ENCODE data around the gene KLC3.

KLC3 gene

DNA sequence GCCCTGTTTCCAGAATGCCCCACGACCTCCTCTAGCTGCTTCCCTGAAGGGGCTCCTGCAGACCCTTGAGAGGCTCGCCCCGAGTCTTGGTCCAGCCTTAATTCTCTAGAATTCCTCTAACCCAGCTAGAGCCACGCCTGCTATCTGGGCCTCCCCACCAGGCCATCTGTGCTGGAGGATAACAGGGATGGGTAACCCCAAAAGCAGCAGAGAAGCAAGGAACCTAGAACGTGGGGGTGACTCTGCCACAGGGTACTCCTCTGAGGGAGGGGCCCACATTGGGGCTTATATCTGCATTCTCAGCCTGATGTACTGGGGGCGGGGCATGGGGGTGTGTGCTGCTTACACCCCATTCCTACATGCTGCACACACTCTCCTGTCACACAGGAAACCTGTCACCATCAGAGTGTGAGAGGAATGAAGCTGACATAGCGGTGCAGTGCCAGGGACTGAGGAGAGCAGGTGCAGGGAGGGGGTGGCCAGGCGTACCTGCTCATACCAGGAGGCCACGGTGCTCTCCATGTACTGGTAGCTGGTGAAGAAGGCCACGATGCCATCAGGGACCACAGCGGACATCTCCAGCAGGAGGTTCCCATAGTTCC, 13.8 kb downstream of the KLC3 start:
- TF ChIP-seq BACH2 (CRISPR knock-in tag; IDR thresholded peaks at IDR 0.05; ENCODE audit: borderline replicate concordance) (no peak), SNAI2 (CRISPR knock-in tag; IDR thresholded peaks at IDR 0.05) (no peak), ARNTL (CRISPR knock-in tag; IDR thresholded peaks at IDR 0.05; ENCODE audit: borderline replicate concordance, low read depth) (no peak), RARB (CRISPR knock-in tag; IDR thresholded peaks at IDR 0.05) (no peak), ISL1 (CRISPR knock-in tag; IDR thresholded peaks at IDR 0.05) (no peak), TCF4 (CRISPR knock-in tag; IDR thresholded peaks at IDR 0.05; ENCODE audit: borderline replicate concordance) (no peak), PPARA (CRISPR knock-in tag; IDR thresholded peaks at IDR 0.05; ENCODE audit: borderline replicate concordance) (no peak), ZNF8 (CRISPR knock-in tag; IDR thresholded peaks at IDR 0.05) (no peak), ZNF70 (CRISPR knock-in tag; IDR thresholded peaks at IDR 0.05) (no peak), OSR1 (CRISPR knock-in tag; IDR thresholded peaks at IDR 0.05) (no peak), CSDC2 (CRISPR knock-in tag; IDR thresholded peaks at IDR 0.05) (no peak), GLIS3 (CRISPR knock-in tag; IDR thresholded peaks at IDR 0.05) (no peak), ZC3H10 (CRISPR knock-in tag; IDR thresholded peaks at IDR 0.05) (no peak), TOX (CRISPR knock-in tag; IDR thresholded peaks at IDR 0.05; ENCODE audit: borderline replicate concordance) (no peak), ZNF565 (CRISPR knock-in tag; conservative IDR thresholded peaks at IDR 0.05; ENCODE audit: low read depth) (no peak)
- TF ChIP-seq, protein P1, sequence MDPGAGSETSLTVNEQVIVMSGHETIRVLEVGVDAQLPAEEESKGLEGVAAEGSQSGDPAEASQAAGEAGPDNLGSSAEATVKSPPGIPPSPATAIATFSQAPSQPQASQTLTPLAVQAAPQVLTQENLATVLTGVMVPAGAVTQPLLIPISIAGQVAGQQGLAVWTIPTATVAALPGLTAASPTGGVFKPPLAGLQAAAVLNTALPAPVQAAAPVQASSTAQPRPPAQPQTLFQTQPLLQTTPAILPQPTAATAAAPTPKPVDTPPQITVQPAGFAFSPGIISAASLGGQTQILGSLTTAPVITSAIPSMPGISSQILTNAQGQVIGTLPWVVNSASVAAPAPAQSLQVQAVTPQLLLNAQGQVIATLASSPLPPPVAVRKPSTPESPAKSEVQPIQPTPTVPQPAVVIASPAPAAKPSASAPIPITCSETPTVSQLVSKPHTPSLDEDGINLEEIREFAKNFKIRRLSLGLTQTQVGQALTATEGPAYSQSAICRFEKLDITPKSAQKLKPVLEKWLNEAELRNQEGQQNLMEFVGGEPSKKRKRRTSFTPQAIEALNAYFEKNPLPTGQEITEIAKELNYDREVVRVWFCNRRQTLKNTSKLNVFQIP (CRISPR knock-in tag; IDR thresholded peaks at IDR 0.05; ENCODE audit: borderline replicate concordance, low read depth): no peak
- TF ChIP-seq, protein P2, sequence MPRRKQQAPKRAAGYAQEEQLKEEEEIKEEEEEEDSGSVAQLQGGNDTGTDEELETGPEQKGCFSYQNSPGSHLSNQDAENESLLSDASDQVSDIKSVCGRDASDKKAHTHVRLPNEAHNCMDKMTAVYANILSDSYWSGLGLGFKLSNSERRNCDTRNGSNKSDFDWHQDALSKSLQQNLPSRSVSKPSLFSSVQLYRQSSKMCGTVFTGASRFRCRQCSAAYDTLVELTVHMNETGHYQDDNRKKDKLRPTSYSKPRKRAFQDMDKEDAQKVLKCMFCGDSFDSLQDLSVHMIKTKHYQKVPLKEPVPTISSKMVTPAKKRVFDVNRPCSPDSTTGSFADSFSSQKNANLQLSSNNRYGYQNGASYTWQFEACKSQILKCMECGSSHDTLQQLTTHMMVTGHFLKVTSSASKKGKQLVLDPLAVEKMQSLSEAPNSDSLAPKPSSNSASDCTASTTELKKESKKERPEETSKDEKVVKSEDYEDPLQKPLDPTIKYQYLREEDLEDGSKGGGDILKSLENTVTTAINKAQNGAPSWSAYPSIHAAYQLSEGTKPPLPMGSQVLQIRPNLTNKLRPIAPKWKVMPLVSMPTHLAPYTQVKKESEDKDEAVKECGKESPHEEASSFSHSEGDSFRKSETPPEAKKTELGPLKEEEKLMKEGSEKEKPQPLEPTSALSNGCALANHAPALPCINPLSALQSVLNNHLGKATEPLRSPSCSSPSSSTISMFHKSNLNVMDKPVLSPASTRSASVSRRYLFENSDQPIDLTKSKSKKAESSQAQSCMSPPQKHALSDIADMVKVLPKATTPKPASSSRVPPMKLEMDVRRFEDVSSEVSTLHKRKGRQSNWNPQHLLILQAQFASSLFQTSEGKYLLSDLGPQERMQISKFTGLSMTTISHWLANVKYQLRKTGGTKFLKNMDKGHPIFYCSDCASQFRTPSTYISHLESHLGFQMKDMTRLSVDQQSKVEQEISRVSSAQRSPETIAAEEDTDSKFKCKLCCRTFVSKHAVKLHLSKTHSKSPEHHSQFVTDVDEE (CRISPR knock-in tag; IDR thresholded peaks at IDR 0.05): no peak
- TF ChIP-seq, protein P3, sequence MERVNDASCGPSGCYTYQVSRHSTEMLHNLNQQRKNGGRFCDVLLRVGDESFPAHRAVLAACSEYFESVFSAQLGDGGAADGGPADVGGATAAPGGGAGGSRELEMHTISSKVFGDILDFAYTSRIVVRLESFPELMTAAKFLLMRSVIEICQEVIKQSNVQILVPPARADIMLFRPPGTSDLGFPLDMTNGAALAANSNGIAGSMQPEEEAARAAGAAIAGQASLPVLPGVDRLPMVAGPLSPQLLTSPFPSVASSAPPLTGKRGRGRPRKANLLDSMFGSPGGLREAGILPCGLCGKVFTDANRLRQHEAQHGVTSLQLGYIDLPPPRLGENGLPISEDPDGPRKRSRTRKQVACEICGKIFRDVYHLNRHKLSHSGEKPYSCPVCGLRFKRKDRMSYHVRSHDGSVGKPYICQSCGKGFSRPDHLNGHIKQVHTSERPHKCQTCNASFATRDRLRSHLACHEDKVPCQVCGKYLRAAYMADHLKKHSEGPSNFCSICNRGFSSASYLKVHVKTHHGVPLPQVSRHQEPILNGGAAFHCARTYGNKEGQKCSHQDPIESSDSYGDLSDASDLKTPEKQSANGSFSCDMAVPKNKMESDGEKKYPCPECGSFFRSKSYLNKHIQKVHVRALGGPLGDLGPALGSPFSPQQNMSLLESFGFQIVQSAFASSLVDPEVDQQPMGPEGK (CRISPR knock-in tag; IDR thresholded peaks at IDR 0.05; ENCODE audit: borderline replicate concordance): no peak
- TF ChIP-seq, protein P4, sequence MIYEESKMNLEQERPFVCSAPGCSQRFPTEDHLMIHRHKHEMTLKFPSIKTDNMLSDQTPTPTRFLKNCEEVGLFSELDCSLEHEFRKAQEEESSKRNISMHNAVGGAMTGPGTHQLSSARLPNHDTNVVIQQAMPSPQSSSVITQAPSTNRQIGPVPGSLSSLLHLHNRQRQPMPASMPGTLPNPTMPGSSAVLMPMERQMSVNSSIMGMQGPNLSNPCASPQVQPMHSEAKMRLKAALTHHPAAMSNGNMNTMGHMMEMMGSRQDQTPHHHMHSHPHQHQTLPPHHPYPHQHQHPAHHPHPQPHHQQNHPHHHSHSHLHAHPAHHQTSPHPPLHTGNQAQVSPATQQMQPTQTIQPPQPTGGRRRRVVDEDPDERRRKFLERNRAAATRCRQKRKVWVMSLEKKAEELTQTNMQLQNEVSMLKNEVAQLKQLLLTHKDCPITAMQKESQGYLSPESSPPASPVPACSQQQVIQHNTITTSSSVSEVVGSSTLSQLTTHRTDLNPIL (CRISPR knock-in tag; IDR thresholded peaks at IDR 0.05; ENCODE audit: low read depth): no peak
- TF ChIP-seq, protein P5, sequence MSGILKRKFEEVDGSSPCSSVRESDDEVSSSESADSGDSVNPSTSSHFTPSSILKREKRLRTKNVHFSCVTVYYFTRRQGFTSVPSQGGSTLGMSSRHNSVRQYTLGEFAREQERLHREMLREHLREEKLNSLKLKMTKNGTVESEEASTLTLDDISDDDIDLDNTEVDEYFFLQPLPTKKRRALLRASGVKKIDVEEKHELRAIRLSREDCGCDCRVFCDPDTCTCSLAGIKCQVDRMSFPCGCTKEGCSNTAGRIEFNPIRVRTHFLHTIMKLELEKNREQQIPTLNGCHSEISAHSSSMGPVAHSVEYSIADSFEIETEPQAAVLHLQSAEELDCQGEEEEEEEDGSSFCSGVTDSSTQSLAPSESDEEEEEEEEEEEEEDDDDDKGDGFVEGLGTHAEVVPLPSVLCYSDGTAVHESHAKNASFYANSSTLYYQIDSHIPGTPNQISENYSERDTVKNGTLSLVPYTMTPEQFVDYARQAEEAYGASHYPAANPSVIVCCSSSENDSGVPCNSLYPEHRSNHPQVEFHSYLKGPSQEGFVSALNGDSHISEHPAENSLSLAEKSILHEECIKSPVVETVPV (CRISPR knock-in tag; IDR thresholded peaks at IDR 0.05): no peak
- no peak for ATAC-seq

DNA sequence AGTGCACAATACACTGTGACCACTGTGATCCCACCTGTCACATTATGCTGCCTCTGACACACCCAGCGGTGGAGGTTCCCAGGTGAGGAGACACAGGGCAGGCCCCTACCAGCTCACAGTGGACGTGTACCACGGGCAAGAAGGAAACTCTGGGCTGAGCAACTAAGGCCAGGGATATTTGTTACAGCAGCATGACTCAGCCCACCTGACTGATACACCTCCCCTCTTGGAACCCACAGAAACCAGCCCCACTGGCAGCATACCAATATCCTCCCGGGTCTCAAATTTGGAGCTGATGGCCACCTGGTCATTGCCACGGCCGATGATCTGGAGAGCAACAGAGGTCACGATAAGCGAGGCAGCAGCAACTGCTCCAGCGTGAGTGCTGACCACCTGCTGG, 14.9 kb downstream of the KLC3 start:
- no peak for ATAC-seq

More for the DNA sequence above, 14.9 kb downstream of the KLC3 start:
- TF ChIP-seq, protein P1 (CRISPR knock-in tag; IDR thresholded peaks at IDR 0.05; ENCODE audit: borderline replicate concordance, low read depth): no peak
- TF ChIP-seq ARNTL (CRISPR knock-in tag; IDR thresholded peaks at IDR 0.05; ENCODE audit: borderline replicate concordance, low read depth) (no peak), TCF4 (CRISPR knock-in tag; IDR thresholded peaks at IDR 0.05; ENCODE audit: borderline replicate concordance) (no peak), TOX (CRISPR knock-in tag; IDR thresholded peaks at IDR 0.05; ENCODE audit: borderline replicate concordance) (no peak), ISL1 (CRISPR knock-in tag; IDR thresholded peaks at IDR 0.05) (no peak), ZC3H10 (CRISPR knock-in tag; IDR thresholded peaks at IDR 0.05) (no peak), CSDC2 (CRISPR knock-in tag; IDR thresholded peaks at IDR 0.05) (no peak), GLIS3 (CRISPR knock-in tag; IDR thresholded peaks at IDR 0.05) (no peak)
- TF ChIP-seq, protein P4 (CRISPR knock-in tag; IDR thresholded peaks at IDR 0.05; ENCODE audit: low read depth): no peak

Data from SK-N-SH treated with all-trans-retinoic acid at 6 μM for 48 hours (cell line).